ENCODE results near the gene SIK3. TPM values are rescaled to one million over a fixed set of nuclear protein-coding genes. Genes with fewer than 3 reads are reported as not detected.
A peak's percentile ranks its signal among the peaks of the same experiment; 100 is the strongest.
"Not testable (repeated sequence)": the region's sequence is repeated elsewhere in the genome, so short reads cannot be mapped to it uniquely, and the experiment has no call there.

SIK3 gene
- total RNA-seq, 2 experiments from 2014 or later, result 44.7 to 45.8 TPM

DNA sequence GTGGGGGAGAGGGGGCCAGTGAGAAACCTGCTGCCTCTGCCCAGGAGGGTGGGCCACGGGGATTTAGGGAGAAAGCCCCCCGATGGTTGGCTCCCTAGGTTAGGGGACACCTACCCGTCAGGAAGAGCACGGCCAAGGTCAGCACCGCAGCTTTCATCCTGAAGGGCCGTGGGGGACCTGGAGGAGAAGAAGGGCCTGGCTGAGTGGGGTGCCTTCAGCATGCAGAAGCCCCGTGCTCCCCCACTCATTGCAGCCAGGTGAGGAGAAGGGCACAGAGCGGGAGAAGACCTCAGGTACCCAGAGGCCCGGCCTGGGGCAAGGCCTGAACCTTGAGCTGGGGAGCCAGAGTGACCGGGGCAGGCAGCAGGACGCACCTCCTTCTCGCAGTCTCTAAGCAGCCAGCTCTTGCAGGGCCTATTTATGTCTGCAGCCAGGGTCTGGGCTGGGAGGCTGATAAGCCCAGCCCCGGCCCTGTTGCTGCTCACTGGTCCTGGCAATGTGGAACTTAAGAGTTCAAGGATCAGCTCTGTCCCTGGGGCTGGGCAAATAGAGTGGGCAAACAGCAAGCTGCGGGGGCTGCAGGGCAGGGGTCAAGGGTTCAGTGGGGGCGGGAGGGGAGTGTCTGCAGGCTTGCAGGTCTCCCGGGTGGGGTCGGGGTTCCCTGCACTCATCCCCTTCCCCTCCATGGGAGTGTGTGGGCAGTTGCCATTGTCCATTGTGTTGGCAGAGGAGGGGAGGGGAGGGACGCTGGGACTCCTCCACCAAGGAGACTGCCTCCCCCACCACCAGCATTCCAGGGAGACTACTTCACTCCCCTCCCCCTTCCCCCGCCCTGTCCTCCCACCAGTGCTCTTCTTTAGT, 260.8 kb downstream of the SIK3 start, which contains the start of gene APOA1:
Gene APOA1 (minus strand): TSS at position 392 of the 861 bp plus-strand sequence. CDS start 235 bp downstream, at position 157.
- H3K4me1 Mint-ChIP-seq, result peaks cover 12% of the 10 kb centered on the region
- POLR2A ChIA-PET, result interaction anchor here (2.6 to 3.9 kb wide), 3 partner anchors 16 to 261 kb away, joined by 15 to 79 read pairs (median 60); partner anchors contain the start of genes APOA5, SIK3 and ZPR1
- no peaks in the 10 kb centered on the region for H3K36me3 Mint-ChIP-seq
- no peak within 1 kb of the TSS for H3K27ac Mint-ChIP-seq
- DNase-seq, result peak; percentile 21
- no peak for ATAC-seq (ENCODE audit: low read depth)
- no peaks in the 10 kb centered on the region for H3K9me3 Mint-ChIP-seq
- peaks cover 4% of the 10 kb centered on the region for H3K27me3 Mint-ChIP-seq
- no peak within 1 kb of the TSS for H3K4me3 Mint-ChIP-seq

GRCh38 chr11:116836632-116836991, 261.6 kb downstream of the SIK3 start:
- H3K4me3 Mint-ChIP-seq, result no peak overlapping the region
- POLR2A ChIA-PET, result interaction anchor here (0.6 to 3.9 kb wide), 7 partner anchors 9 to 1140 kb away, joined by 3 to 79 read pairs (median 15); partner anchors contain the start of genes APOA5, BUD13, SIK3 and ZPR1

DNA sequence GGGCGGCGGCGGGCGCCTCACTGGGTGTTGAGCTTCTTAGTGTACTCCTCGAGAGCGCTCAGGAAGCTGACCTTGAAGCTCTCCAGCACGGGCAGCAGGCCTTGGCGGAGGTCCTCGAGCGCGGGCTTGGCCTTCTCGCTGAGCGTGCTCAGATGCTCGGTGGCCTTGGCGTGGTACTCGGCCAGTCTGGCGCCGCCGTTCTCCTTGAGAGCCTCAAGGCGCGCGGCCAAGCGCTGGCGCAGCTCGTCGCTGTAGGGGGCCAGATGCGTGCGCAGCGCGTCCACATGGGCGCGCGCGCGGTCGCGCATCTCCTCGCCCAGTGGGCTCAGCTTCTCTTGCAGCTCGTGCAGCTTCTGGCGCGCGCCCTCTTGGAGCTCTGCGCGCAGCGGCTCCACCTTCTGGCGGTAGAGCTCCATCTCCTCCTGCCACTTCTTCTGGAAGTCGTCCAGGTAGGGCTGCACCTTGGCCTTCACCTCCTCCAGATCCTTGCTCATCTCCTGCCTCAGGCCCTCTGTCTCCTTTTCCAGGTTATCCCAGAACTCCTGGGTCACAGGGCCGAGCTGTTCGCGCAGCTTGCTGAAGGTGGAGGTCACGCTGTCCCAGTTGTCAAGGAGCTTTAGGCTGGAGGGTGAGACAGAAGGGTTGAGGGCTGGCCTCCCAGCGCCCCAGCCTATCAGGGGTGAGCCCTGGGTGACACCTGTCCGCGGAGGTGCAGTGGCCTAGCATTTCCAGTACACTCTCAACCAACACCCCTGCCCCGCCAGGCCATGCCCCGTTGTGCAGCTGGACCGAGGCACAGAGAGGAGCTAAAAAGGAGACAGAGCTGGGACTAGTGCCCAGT, 262.2 kb downstream of the SIK3 start:
- no peaks in the 10 kb centered on the region for H3K36me3 Mint-ChIP-seq
- POLR2A ChIA-PET, result interaction anchor here (0.5 to 3.9 kb wide), 14 partner anchors 9 to 1141 kb away, joined by 3 to 79 read pairs (median 4); partner anchors contain the start of genes APOA5, BUD13, PAFAH1B2 and SIK3

More at GRCh38 chr11:116836632-116836991, 261.6 kb downstream of the SIK3 start:
- H3K27ac Mint-ChIP-seq, result no peak overlapping the region
- no peaks in the 10 kb centered on the region for H3K9me3 Mint-ChIP-seq
- ATAC-seq (ENCODE audit: low read depth), result no peak
- H3K27me3 Mint-ChIP-seq, result peaks cover 4% of the 10 kb centered on the region
- H3K36me3 Mint-ChIP-seq, result no peaks in the 10 kb centered on the region
- DNase-seq, result no peak
- peaks cover 12% of the 10 kb centered on the region for H3K4me1 Mint-ChIP-seq

DNA sequence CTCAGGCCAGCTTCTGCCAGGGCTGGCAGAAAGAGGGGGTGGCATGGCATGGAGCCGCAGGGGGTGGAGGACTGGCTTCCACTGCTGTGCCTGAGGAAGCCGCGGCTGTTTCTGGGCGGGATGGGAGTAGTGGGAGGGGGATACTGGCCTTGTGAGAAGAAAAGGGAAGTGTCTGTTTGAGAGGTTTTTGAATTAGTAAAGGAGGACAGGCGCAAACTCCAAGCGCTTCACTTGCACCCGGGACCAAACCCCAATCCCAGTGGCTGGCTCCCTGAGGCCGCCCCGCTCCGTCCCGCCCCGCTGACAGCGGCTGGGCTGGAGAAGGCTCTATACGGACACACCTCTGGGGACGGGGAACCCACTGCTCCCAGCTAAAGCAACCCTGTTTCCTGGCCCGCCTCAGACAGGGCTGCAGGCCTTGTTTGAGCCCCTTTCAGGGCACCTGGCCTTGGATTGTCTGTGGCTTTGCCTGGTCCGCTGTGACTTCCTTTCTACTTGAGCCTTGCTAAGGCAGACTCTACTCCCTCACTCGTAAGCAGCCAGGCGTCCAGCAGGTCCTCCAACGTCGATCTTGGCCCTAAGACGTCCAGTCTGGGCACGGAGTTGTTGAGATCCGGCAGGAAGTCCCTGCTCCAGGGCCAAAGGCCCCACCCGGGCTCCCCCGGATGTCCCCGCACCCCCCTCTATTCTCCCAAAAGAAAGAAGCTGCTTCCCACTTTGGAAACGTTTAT, 263.0 kb downstream of the SIK3 start:
- peak; percentile 15 for ATAC-seq (ENCODE audit: low read depth)
- Mint-ChIP-seq H3K36me3 (no peaks in the 10 kb centered on the region), H3K4me3 (peak overlapping the region; percentile 74), H3K27me3 (peaks cover 4% of the 10 kb centered on the region), H3K4me1 (peaks cover 10% of the 10 kb centered on the region), H3K9me3 (no peaks in the 10 kb centered on the region), H3K27ac (peak overlapping the region; percentile 83)
- DNase-seq, result no peak
- POLR2A ChIA-PET, result interaction anchor here (0.5 to 3.9 kb wide), 12 partner anchors 8 to 309 kb away, joined by 3 to 79 read pairs (median 4); partner anchors contain the start of genes APOA5, BUD13, PAFAH1B2 and SIK3

More for the DNA sequence above, 262.2 kb downstream of the SIK3 start:
- ATAC-seq (ENCODE audit: low read depth) (peak; percentile 94), DNase-seq (peak; percentile 89)
- H3K4me1 Mint-ChIP-seq, result peaks cover 12% of the 10 kb centered on the region
- H3K9me3 Mint-ChIP-seq, result no peaks in the 10 kb centered on the region
- H3K4me3 Mint-ChIP-seq, result peak overlapping the region; percentile 74
- peak overlapping the region; percentile 83 for H3K27ac Mint-ChIP-seq
- peaks cover 4% of the 10 kb centered on the region for H3K27me3 Mint-ChIP-seq

- not testable (repeated sequence) for H3K9me3 Mint-ChIP-seq; H3K27me3 Mint-ChIP-seq; H3K36me3 Mint-ChIP-seq; ATAC-seq (ENCODE audit: low read depth); DNase-seq
- Mint-ChIP-seq H3K4me1 (peaks cover 10% of the 10 kb centered on the region), H3K27ac (peak overlapping the region; percentile 64), H3K4me3 (peak overlapping the region; percentile 52)
- POLR2A ChIA-PET, result interaction anchor here (0.9 to 3.9 kb wide), 6 partner anchors 13 to 98 kb away, joined by 3 to 79 read pairs (median 11); partner anchors contain the start of genes APOA5, BUD13 and ZPR1
Measured at GRCh38 chr11:116834535-116835041, 263.6 kb downstream of the SIK3 start.

DNA sequence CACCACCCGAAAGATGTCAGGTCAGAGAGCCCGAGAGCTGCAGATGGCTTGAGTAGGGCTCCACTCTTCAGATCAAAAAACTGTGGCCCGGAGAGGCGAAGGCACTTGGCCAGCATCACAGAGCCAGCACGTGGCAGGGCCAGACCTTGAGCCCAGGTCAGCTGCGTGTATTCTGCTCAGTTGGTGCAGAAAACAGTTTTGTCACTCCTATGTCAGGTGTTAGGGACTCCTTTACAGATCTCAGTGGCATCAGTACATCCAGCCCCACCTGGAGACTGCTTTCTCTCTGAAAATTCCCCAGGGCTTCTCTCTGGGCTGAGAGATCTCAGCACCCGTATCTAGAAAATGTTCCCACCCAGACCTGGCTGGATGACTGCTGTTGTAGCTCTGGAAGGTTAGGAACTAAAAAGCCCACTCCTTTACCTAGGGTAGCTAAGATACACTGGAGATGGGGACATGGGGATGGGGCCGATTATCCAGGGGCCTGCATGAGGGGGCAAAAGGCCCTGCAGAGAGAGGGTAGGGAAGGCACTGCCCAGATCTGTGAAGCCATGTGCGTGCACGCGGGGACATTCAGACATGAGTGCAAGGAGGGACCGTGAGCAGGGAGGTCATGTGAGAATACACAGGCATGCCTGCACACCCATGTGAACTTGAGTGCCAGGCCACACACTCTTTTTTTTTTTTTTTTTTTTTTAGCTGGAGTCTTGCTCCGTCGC, 264.3 kb downstream of the SIK3 start:
- ATAC-seq (ENCODE audit: low read depth) (no peak), DNase-seq (no peak)
- no peaks in the 10 kb centered on the region for H3K9me3 Mint-ChIP-seq
- no peak overlapping the region for H3K27ac Mint-ChIP-seq
- no peak overlapping the region for H3K4me3 Mint-ChIP-seq
- no peaks in the 10 kb centered on the region for H3K36me3 Mint-ChIP-seq
- H3K27me3 Mint-ChIP-seq, result peaks cover 4% of the 10 kb centered on the region
- H3K4me1 Mint-ChIP-seq, result peaks cover 10% of the 10 kb centered on the region
- POLR2A ChIA-PET, result interaction anchor here (0.6 to 3.9 kb wide), 5 partner anchors 10 to 99 kb away, joined by 3 to 79 read pairs (median 6); partner anchors contain the start of genes APOA5 and ZPR1

- Mint-ChIP-seq H3K4me3 (no peak overlapping the region), H3K4me1 (peaks cover 10% of the 10 kb centered on the region), H3K27ac (no peak overlapping the region), H3K36me3 (no peaks in the 10 kb centered on the region), H3K9me3 (no peaks in the 10 kb centered on the region), H3K27me3 (peaks cover 4% of the 10 kb centered on the region)
- POLR2A ChIA-PET, result interaction anchor here (0.6 to 3.9 kb wide), 3 partner anchors 9 to 44 kb away, joined by 3 to 79 read pairs (median 3); partner anchors contain the start of genes APOA5 and ZPR1
- no peak for DNase-seq
- ATAC-seq (ENCODE audit: low read depth), result no peak
Measured at GRCh38 chr11:116833491-116833815, 264.8 kb downstream of the SIK3 start.

GRCh38 chr11:116832350-116833290, 265.6 kb downstream of the SIK3 start:
- POLR2A ChIA-PET, result interaction anchor here (1.1 kb wide), 1 partner anchor 19 kb away, joined by 3 read pairs; no protein-coding TSS in a partner anchor
- Mint-ChIP-seq H3K27me3 (peaks cover 4% of the 10 kb centered on the region), H3K27ac (no peak overlapping the region), H3K4me3 (no peak overlapping the region), H3K4me1 (peaks cover 10% of the 10 kb centered on the region), H3K9me3 (no peaks in the 10 kb centered on the region), H3K36me3 (no peaks in the 10 kb centered on the region)
- DNase-seq (no peak), ATAC-seq (ENCODE audit: low read depth) (no peak)

GRCh38 chr11:116831790-116832349, 266.4 kb downstream of the SIK3 start:
- H3K27ac Mint-ChIP-seq, result no peak overlapping the region
- H3K36me3 Mint-ChIP-seq, result no peaks in the 10 kb centered on the region
- POLR2A ChIA-PET, result no interaction called here
- no peaks in the 10 kb centered on the region for H3K9me3 Mint-ChIP-seq
- H3K4me1 Mint-ChIP-seq, result peaks cover 10% of the 10 kb centered on the region
- DNase-seq (no peak), ATAC-seq (ENCODE audit: low read depth) (no peak)
- no peak overlapping the region for H3K4me3 Mint-ChIP-seq
- peaks cover 4% of the 10 kb centered on the region for H3K27me3 Mint-ChIP-seq

DNA sequence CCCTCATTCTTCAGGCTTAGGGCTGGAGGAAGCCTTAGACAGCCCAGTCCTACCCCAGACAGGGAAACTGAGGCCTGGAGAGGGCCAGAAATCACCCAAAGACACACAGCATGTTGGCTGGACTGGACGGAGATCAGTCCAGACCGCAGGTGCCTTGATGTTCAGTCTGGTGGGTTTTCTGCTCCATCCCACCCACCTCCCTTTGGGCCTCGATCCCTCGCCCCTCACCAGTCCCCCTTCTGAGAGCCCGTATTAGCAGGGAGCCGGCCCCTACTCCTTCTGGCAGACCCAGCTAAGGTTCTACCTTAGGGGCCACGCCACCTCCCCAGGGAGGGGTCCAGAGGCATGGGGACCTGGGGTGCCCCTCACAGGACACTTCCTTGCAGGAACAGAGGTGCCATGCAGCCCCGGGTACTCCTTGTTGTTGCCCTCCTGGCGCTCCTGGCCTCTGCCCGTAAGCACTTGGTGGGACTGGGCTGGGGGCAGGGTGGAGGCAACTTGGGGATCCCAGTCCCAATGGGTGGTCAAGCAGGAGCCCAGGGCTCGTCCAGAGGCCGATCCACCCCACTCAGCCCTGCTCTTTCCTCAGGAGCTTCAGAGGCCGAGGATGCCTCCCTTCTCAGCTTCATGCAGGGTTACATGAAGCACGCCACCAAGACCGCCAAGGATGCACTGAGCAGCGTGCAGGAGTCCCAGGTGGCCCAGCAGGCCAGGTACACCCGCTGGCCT, 267.9 kb downstream of the SIK3 start:
- H3K27me3 Mint-ChIP-seq, result peaks cover 4% of the 10 kb centered on the region
- ATAC-seq (ENCODE audit: low read depth), result no peak
- POLR2A ChIA-PET, result no interaction called here

More for the DNA sequence above, 267.9 kb downstream of the SIK3 start:
- Mint-ChIP-seq H3K9me3 (no peaks in the 10 kb centered on the region), H3K4me3 (no peak overlapping the region), H3K4me1 (peaks cover 5% of the 10 kb centered on the region), H3K27ac (no peak overlapping the region), H3K36me3 (no peaks in the 10 kb centered on the region)
- DNase-seq, result no peak
